GM12864 (cell line): ENCODE results near the gene ZNF365.
"Not testable (repeated sequence)": the region's sequence is repeated elsewhere in the genome, so short reads cannot be mapped to it uniquely, and the experiment has no call there.

Source experiments
- DNase-seq: peaks from one replicate; pipeline ENCODE4 v3.0.0-alpha.2; 2011; ENCODE audit warnings: low read depth
- H3K4me3 ChIP-seq: 2 replicates; pipeline ENCODE4 v1.5.1; 2011; ENCODE audit warnings: mild to moderate bottlenecking, low read depth, low read length, control low read depth
- TF ChIP-seq, protein P1 (sequence below): IDR thresholded peaks from 2 replicates; pipeline ENCODE4 v1.5.1; 2011; ENCODE audit warnings: low read depth, mild to moderate bottlenecking, moderate library complexity, low read length, control low read depth, inconsistent platforms; ENCODE audit errors: missing control alignments

The ZNF365 gene

DNA sequence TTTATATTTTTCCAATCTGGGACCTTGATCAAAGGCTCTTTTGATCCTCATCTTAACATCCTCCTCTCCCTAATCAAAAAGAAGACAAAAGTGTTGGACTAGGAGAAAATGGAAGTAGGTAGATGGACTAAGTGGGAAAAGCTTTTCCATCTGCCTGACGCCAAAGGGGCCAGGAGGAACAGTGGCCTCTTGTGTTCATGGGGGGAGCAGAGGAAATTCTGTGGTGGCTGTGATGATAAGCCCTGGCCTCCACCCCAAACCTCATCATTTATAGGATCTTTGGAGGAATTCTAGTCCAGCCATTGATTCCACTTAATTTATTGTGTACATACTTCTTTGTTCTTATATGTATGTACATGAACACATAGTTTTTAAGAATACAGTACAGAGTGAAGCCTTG, 21.7 kb downstream of the ZNF365 start:
- TF ChIP-seq, protein P1, sequence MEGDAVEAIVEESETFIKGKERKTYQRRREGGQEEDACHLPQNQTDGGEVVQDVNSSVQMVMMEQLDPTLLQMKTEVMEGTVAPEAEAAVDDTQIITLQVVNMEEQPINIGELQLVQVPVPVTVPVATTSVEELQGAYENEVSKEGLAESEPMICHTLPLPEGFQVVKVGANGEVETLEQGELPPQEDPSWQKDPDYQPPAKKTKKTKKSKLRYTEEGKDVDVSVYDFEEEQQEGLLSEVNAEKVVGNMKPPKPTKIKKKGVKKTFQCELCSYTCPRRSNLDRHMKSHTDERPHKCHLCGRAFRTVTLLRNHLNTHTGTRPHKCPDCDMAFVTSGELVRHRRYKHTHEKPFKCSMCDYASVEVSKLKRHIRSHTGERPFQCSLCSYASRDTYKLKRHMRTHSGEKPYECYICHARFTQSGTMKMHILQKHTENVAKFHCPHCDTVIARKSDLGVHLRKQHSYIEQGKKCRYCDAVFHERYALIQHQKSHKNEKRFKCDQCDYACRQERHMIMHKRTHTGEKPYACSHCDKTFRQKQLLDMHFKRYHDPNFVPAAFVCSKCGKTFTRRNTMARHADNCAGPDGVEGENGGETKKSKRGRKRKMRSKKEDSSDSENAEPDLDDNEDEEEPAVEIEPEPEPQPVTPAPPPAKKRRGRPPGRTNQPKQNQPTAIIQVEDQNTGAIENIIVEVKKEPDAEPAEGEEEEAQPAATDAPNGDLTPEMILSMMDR: no peak
- no peak overlapping the region for H3K4me3 ChIP-seq
- no peak for DNase-seq

DNA sequence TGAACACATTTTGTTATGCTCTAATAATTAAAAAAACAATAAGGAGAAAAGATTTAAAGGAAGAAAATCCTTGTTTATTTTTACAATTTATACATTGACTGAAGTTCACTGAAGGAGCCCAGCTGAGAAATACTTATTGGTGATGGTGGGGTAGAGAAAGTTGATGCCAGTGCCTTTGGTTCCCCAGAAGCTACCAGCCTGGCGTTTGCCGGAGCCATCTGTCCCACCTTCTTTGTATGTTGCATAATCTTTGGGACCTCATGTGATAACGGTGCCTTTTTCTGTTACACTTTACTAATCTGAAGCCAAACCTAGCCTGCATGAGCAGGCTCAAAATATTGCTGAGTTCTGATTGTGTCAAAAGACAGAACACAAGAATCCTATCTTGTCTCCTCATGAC, 22.7 kb downstream of the ZNF365 start:
- H3K4me3 ChIP-seq: no peak overlapping the region
- TF ChIP-seq, protein P1: no peak
- DNase-seq: no peak

DNA sequence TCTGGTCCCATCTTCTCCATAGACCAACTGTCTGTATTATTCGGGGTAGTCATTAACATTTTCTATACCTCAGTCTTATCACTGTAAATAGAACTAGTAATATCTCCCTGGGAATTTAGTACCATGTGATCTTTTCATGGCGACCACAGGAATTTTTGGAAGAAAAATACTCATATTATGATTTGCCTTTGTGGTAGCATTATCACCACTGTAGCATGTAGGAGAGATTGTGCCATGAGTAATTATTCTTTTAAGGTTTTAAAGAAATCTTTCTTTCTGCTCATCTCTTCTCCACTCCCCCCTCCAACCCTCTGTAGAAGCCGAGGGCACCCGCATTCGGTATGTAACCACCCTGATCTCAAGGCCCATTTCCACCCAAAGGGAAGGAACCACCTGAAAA, 25.0 kb downstream of the ZNF365 start:
- H3K4me3 ChIP-seq: no peak overlapping the region
- no peak for DNase-seq
- TF ChIP-seq, protein P1: no peak

DNA sequence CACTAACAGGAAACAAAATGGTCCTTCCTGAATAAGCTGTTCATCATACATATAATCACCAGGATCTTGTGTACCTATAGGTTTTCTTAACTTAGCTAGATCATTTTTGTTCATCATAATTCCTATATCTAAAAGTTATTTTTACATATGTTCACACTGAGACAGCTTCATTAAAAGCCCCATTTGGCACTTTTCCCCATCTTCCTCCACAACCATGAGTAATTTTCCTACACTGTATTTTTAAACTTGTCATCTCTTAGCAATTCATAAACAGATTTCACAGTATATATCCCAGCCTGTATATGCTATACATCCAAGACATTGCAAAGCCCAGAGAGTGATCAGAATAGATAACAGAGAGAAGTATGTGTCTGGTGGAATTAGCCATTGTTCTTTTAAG, 28.3 kb downstream of the ZNF365 start:
- TF ChIP-seq, protein P1: no peak
- no peak overlapping the region for H3K4me3 ChIP-seq
- no peak for DNase-seq

DNA sequence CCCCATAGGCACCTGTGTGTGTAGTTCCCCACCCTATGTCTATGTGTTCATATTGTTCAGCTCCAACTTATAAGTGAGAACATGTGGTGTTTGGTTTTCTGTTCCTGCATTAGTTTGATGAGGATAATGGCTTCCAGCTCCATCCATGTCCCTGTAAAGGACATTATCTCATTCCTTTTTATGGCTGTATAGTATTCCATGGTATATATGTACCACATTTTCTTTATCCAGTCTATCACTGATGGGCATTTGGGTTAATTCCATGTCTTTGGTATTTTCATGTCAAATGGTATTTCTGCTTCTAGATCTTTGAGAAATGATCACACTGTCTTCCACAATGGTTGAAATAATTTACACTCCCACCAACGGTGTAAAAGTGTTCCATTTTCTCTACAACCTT, 36.4 kb downstream of the ZNF365 start:
- DNase-seq, H3K4me3 ChIP-seq: not testable (repeated sequence)

DNA sequence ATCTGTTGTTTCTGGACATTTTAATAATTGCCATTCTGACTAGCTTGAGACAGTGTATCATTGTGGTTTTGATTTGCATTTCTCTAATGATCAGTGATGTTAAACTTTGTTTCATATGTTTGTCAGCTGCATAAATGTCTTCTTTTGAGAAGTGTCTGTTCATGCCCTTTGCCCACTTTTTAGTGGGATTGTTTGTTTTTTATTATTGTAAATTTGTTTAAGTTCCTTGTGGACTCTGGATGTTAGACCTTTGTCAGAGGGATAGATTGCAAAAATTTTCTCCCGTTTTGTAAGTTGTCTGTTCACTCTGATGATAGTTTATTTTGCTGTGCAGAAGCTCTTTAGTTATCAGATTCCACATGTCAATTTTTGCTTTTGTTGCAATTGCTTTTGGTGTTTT, 36.8 kb downstream of the ZNF365 start:
- DNase-seq, H3K4me3 ChIP-seq: not testable (repeated sequence)

DNA sequence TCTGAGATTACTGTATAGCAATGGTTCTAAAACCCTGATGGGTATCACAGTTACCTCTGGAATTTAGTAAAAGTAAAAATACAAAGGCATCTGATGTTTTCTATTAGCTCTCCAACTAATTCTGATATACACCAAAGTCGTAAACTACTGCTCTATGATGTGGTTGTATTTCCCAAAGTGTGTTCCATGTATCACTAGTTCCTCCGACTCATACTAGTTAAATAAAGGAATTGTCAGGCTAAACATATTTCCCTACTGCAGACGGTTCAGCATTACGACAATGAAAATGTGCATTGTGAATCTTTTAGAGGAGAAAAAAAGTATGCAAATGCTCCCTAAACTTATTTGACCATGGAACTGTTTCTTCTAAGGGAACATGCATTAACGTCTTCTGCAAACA, 38.9 kb downstream of the ZNF365 start:
- DNase-seq: no peak
- TF ChIP-seq, protein P1: no peak
- H3K4me3 ChIP-seq: no peak overlapping the region

DNA sequence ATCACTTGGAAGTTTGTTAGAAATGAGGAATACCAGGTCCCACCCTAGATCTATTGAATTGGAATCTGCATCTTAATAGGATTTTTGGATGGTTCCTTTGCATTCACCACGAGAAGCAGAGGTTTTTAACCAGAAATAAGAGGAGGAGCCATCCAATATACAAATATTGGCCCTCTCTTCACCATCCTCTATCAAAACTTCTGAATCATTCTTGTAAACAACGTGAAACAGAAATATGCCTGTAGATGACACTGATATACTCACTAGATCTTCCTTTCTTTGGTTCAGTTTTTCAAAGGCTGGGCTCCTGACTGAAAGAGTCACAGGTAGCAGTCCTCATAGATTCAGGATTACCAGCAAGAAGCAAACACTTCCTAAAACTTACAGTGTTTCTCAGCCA, 39.5 kb downstream of the ZNF365 start:
- no peak overlapping the region for H3K4me3 ChIP-seq
- TF ChIP-seq, protein P1: no peak
- DNase-seq: no peak
